ENCODE data around the gene LARP4B. TPM values are rescaled to one million over a fixed set of nuclear protein-coding genes. Genes with fewer than 3 reads are reported as not detected.
"Not testable (repeated sequence)": the region's sequence is repeated elsewhere in the genome, so short reads cannot be mapped to it uniquely, and the experiment has no call there.

Gene LARP4B
- total RNA-seq, 1 experiment from 2014 or later: 15.3 TPM

GRCh38 chr10:963186-963585, 31.7 kb upstream of the LARP4B start:
- DNase-seq (ENCODE audit: low read depth): no peak
- in situ Hi-C loops (cut with HindIII; ENCODE audit: low pct_unique_long_range_greater_than_20kb, low sequenced_read_pairs): no loop called here

DNA sequence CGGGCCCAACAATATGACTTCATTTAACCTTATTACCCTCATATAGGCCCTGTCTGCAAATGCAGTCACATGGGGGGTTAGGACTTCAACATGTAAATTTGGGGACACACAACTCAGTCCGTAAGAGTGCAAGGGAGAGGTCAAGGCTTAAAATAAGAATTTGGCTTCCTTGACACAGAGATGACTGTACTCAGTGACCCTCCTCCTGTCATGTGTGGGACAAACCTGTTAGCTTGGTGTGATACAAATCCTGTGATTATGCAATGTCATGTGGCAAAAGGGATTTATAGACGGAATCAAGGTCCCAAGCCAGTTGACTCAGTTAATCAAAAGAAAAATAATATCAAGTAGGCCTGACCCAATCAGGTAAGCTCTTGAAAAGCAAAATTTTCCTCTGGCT, 30.8 kb upstream of the LARP4B start:
- in situ Hi-C loops (cut with HindIII; ENCODE audit: low pct_unique_long_range_greater_than_20kb, low sequenced_read_pairs): no loop called here
- DNase-seq (ENCODE audit: low read depth): no peak

DNA sequence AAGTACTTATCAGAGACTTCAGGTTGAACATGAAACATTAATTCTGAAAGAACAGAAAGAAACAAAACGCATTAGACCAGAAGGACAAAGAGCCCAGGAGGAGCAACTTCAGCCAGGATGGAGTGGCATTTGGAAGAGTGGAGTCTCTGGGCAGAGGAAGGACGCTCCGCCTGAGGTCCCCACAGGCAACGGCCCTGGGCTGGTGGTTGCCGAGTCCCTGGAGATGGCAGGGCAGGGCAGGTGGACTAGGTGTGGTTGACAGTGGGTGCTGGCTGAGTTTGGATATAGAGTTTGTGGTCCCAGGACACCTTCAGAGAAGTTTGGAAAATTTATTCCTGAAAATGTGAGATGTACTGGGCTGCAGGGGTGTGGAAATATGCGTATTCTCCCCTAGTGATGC, 27.4 kb upstream of the LARP4B start:
- in situ Hi-C loops (cut with HindIII; ENCODE audit: low pct_unique_long_range_greater_than_20kb, low sequenced_read_pairs): no loop called here
- no peak for DNase-seq (ENCODE audit: low read depth)

DNA sequence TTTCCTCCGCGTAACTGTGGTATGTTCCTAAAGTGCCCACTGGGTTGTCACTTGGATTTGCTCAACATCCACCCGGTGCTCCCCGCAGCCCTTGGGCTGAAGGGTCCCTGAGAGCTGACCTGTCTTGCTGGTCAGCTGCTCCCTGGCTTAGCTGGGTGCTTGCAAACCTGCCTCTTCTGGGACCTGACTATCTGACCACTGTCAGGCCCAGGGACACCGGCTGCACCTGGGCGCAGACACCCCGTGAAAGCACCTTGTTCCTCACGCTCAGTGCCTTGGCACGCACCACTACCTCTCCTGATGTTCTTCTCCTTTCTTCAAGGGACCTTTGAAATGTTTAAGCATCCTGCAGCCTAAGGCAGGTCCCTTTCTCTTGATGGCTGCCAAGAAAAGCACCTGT, 26.6 kb upstream of the LARP4B start:
- DNase-seq (ENCODE audit: low read depth): no peak
- in situ Hi-C loops (cut with HindIII; ENCODE audit: low pct_unique_long_range_greater_than_20kb, low sequenced_read_pairs): no loop called here

- in situ Hi-C loops (cut with HindIII; ENCODE audit: low pct_unique_long_range_greater_than_20kb, low sequenced_read_pairs): no loop called here
- DNase-seq (ENCODE audit: low read depth): no peak
Observed at GRCh38 chr10:955820-956217, 24.3 kb upstream of the LARP4B start.

- in situ Hi-C loops (cut with HindIII; ENCODE audit: low pct_unique_long_range_greater_than_20kb, low sequenced_read_pairs): no loop called here
Observed at GRCh38 chr10:955127-955819, 23.8 kb upstream of the LARP4B start.

DNA sequence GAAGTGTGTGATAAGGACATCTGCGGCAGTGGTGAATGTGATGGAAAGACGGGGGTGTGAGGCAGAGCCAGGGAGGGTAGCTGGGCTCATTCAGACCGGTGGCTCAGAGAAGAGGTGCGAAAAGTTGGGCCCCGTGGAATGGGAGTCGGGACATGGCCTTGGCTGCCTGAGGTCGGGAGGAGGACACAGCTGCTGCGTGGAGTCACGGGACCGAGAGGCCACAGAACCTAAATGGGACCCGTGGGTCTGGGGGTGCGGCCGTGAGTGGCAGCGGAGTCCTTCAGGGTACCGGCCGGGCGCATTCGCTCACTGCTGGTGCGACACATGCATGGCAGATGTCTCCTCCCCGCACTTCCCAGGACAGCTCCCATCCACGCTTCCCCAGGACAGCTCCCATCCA, 22.9 kb upstream of the LARP4B start:
- no peak for DNase-seq (ENCODE audit: low read depth)

More at GRCh38 chr10:955127-955819, 23.8 kb upstream of the LARP4B start:
- no peak for DNase-seq (ENCODE audit: low read depth)

DNA sequence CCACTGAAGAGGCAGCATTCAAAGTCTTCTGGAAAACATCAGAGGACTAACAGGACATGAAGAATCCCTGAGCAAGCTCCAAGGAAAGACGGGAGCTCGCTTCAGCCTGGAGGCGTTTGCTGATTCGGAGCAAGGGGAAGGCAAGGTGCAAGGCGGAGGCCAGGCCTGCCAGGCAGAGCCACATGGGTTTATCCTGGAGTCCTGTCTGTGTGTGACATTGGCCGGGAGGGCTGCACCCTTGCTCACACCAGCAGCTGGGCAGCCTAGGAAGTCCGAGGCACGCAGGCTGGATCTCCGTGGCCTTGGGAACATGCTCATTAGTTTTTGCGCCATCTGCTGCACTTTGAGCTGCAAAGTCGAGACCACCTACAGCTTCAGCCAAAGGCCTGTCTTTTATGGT, 22.3 kb upstream of the LARP4B start:
- no peak for DNase-seq (ENCODE audit: low read depth)
- in situ Hi-C loops (cut with HindIII; ENCODE audit: low pct_unique_long_range_greater_than_20kb, low sequenced_read_pairs): no loop called here

More for the DNA sequence above, 22.9 kb upstream of the LARP4B start:
- in situ Hi-C loops (cut with HindIII; ENCODE audit: low pct_unique_long_range_greater_than_20kb, low sequenced_read_pairs): no loop called here

DNA sequence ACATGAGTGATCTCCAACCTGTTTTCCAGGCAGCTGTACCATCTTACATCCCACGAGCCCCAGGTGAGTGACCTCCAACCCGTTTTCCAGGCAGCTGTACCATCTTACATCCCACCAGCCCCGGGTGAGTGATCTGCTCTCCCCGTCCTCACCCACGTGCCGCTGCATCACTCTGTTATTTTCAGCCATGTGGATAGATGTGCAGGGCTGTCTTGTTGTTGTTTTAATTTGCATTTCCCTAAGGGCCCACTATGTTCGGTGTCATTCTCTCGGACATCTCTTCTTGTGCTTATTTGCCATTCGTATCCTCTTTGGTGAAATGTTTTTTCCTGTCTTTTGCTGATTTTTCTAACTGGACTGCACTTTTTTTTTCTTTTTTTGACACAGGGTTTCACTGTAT, 17.9 kb upstream of the LARP4B start:
- in situ Hi-C loops (cut with HindIII; ENCODE audit: low pct_unique_long_range_greater_than_20kb, low sequenced_read_pairs): no loop called here

GRCh38 chr10:948347-948746, 16.8 kb upstream of the LARP4B start:
- DNase-seq (ENCODE audit: low read depth): no peak
- in situ Hi-C loops (cut with HindIII; ENCODE audit: low pct_unique_long_range_greater_than_20kb, low sequenced_read_pairs): no loop called here

More for the DNA sequence above, 17.9 kb upstream of the LARP4B start:
- DNase-seq (ENCODE audit: low read depth): no peak

GRCh38 chr10:947881-948280, 16.4 kb upstream of the LARP4B start:
- DNase-seq (ENCODE audit: low read depth): no peak
- in situ Hi-C loops (cut with HindIII; ENCODE audit: low pct_unique_long_range_greater_than_20kb, low sequenced_read_pairs): no loop called here

DNA sequence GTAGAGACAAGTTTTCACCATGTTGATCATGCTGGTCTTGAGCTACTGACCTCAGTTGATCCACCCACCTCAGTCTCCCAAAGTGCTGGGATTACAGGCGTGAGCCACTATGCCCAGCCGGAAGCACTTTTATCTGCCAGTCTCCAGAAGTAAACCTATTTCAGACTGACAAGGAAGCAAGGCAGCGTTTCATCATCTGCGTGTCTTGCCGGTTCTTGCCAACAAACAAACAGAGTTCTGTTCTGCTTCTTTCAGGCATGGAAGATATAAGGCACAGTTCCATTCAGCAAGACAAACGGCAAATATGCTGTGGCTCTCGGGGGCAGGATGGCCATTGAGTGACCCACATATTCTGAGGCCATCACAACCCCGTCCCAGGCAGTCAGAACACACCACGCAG, 15.5 kb upstream of the LARP4B start:
- in situ Hi-C loops (cut with HindIII; ENCODE audit: low pct_unique_long_range_greater_than_20kb, low sequenced_read_pairs): no loop called here
- DNase-seq (ENCODE audit: low read depth): no peak

- DNase-seq (ENCODE audit: low read depth): no peak
- in situ Hi-C loops (cut with HindIII; ENCODE audit: low pct_unique_long_range_greater_than_20kb, low sequenced_read_pairs): no loop called here
Observed at GRCh38 chr10:945778-946177, 14.3 kb upstream of the LARP4B start.

DNA sequence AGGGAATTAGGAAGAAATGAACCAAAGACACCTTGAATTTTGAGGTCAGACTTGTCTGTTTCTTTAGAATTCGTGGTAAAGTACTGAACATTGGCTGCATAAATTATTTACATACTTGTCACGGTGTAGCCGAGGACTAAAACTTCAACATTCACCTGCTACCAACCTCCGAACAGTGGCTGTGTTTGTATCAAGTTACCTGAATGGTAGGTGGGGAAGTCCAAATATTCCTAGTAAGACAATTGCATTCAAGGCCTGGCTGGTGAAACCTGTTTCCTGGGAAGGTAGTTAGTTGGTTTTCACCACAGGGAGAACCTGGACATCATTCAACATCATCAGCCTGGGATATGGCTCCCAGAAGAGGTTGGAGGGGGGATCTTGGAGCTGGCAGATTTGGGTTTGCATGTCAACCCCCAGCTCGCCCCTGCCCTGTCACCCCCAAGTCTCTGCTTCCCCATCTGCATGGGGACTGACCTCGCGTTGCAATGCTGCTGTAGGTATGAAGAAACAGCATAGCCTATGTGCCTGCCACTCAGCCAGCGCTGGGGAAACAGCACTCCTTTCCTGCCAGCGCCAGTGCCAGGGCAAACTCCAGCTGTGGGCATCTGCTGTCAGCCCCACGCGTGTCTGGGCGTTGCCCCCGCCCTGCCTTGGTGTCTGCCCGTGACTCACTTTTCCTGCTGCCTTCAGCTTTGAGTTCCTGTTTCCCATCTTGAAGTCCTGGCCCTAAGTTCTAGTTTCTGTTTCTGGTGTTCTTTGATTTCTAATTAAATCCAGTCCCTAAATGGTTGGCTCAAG, 12.7 kb upstream of the LARP4B start:
- in situ Hi-C loops (cut with HindIII; ENCODE audit: low pct_unique_long_range_greater_than_20kb, low sequenced_read_pairs): no loop called here
- DNase-seq (ENCODE audit: low read depth): no peak

- in situ Hi-C loops (cut with HindIII; ENCODE audit: low pct_unique_long_range_greater_than_20kb, low sequenced_read_pairs): no loop called here
- DNase-seq (ENCODE audit: low read depth): no peak
Observed at GRCh38 chr10:943334-944033, 12.0 kb upstream of the LARP4B start.

DNA sequence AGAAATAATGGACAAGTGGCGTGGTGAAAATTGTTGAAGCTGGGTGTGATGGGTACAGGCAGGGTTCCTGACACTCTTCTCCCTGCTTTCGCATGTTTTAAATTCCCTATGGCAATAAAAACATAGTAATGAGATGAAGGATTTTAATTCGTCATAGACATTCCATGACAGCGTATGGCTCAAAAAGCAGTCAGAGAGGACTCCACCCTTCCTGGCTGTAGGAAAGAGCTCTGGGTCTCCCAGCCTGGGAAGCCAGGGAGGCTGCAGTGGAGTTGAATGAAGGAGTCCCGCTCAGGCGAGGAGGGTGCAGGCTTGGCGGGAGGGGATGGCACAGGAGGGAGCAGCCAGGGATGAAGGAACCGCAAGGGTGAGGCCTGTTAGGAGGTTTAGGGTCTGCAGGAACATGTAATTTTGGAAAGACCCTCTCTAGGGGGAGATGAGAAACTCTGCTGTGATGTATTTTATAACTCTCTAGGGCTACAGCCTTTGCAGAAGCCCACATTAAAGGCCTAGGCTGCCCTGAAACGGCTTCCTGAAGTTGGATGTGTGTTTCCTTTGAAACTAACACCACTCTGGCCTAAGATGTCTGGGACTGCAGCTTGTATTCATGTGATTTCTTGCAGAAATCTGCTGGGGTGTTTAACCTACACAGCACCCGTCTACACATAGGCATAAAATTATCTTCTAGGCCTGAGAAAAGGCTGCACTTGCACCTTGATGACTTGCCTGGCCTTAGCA, 7.6 kb upstream of the LARP4B start:
- in situ Hi-C loops (cut with HindIII; ENCODE audit: low pct_unique_long_range_greater_than_20kb, low sequenced_read_pairs): no loop called here
- no peak for DNase-seq (ENCODE audit: low read depth)

DNA sequence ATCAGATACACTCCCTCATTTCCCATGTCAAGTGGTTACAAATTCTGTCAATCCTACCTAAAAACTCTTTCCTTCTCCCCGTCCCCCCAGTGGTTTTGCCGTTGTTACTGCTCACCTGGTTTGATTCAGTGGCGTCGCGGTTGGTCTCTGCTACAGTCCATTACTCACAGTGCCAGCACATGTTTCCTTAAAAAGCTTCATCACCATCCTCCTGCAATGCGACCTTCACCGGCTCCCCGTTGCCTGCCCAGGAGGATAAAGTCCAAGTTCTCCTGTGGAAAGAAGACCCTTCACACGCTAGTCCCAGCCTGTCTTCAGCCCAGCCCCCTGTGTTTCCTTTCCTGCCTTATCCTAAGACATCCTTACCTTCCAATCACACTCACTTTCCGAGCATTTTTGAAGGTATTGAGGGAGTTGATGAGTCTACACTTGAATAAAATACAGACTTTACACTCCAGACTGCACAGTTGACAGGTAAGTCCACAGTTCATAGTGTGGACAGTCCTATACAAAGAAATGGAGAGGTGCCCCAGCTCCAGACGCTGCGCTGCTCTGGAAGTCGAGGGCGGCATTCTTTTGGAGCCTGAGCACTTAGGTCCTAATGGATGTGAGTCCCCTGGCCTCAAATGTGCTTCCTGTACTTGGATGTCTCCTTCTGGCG, 3.4 kb upstream of the LARP4B start:
- in situ Hi-C loops (cut with HindIII; ENCODE audit: low pct_unique_long_range_greater_than_20kb, low sequenced_read_pairs): no loop called here
- no peak for DNase-seq (ENCODE audit: low read depth)

DNA sequence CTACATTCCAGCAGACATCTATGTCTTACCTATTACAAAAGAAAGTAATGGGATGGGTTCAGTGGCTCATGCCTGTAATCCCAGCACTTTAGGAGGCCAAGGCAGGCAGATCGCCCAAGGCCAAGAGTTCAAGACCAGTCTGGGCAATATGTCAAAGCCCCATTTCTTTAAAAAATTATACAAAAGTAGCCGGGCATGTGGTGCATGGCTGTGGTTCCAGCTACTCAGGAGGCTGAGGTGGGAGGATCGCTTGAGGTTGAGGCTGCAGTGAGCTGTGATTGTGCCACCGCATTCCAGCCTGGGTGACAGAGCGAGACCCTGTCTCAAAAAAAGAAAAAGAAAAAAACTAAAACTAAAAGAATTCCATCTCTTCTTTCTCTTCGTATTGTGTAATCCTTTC, 2.7 kb upstream of the LARP4B start:
- in situ Hi-C loops (cut with HindIII; ENCODE audit: low pct_unique_long_range_greater_than_20kb, low sequenced_read_pairs); DNase-seq (ENCODE audit: low read depth): not testable (repeated sequence)

Measured in Caki2 (cell line).